ENCODE results near the gene HNRNPLL.

DNA sequence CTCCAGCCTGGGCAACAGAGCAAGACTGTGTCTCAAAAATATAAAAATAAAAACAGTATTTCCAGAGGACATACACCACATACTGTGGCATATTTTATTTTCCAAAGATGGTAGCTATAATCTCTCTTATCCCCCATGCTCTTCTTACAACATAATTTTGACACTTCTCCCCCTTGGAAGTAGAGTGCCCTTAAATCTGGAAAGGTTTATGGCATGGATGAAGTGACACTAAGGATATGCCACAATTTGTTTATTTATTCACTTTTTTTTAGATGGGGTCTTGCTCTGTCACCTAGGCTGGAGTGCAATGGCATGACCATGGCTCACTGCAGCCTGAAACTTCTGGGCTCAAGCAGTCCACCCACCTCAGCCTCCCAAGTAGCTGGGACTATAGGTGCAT, 56.7 kb downstream of the HNRNPLL start:
- TF ChIP-seq, protein P1, sequence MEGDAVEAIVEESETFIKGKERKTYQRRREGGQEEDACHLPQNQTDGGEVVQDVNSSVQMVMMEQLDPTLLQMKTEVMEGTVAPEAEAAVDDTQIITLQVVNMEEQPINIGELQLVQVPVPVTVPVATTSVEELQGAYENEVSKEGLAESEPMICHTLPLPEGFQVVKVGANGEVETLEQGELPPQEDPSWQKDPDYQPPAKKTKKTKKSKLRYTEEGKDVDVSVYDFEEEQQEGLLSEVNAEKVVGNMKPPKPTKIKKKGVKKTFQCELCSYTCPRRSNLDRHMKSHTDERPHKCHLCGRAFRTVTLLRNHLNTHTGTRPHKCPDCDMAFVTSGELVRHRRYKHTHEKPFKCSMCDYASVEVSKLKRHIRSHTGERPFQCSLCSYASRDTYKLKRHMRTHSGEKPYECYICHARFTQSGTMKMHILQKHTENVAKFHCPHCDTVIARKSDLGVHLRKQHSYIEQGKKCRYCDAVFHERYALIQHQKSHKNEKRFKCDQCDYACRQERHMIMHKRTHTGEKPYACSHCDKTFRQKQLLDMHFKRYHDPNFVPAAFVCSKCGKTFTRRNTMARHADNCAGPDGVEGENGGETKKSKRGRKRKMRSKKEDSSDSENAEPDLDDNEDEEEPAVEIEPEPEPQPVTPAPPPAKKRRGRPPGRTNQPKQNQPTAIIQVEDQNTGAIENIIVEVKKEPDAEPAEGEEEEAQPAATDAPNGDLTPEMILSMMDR (conservative IDR thresholded peaks at IDR 0.05; ENCODE audit: low read depth in 2 of 2), result no peak
- TF ChIP-seq POLR2AphosphoS5 (IDR thresholded peaks at IDR 0.05; ENCODE audit: low read depth), result no peak
- TF ChIP-seq EZH2 (IDR thresholded peaks at IDR 0.05; ENCODE audit: low read depth, unreplicated experiment), result no peak
- TF ChIP-seq, protein P2, sequence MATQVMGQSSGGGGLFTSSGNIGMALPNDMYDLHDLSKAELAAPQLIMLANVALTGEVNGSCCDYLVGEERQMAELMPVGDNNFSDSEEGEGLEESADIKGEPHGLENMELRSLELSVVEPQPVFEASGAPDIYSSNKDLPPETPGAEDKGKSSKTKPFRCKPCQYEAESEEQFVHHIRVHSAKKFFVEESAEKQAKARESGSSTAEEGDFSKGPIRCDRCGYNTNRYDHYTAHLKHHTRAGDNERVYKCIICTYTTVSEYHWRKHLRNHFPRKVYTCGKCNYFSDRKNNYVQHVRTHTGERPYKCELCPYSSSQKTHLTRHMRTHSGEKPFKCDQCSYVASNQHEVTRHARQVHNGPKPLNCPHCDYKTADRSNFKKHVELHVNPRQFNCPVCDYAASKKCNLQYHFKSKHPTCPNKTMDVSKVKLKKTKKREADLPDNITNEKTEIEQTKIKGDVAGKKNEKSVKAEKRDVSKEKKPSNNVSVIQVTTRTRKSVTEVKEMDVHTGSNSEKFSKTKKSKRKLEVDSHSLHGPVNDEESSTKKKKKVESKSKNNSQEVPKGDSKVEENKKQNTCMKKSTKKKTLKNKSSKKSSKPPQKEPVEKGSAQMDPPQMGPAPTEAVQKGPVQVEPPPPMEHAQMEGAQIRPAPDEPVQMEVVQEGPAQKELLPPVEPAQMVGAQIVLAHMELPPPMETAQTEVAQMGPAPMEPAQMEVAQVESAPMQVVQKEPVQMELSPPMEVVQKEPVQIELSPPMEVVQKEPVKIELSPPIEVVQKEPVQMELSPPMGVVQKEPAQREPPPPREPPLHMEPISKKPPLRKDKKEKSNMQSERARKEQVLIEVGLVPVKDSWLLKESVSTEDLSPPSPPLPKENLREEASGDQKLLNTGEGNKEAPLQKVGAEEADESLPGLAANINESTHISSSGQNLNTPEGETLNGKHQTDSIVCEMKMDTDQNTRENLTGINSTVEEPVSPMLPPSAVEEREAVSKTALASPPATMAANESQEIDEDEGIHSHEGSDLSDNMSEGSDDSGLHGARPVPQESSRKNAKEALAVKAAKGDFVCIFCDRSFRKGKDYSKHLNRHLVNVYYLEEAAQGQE (IDR thresholded peaks at IDR 0.05; ENCODE audit: unreplicated experiment), result no peak
- TF ChIP-seq JUNB (IDR thresholded peaks at IDR 0.05; ENCODE audit: unreplicated experiment), result no peak
- TF ChIP-seq, protein P3, sequence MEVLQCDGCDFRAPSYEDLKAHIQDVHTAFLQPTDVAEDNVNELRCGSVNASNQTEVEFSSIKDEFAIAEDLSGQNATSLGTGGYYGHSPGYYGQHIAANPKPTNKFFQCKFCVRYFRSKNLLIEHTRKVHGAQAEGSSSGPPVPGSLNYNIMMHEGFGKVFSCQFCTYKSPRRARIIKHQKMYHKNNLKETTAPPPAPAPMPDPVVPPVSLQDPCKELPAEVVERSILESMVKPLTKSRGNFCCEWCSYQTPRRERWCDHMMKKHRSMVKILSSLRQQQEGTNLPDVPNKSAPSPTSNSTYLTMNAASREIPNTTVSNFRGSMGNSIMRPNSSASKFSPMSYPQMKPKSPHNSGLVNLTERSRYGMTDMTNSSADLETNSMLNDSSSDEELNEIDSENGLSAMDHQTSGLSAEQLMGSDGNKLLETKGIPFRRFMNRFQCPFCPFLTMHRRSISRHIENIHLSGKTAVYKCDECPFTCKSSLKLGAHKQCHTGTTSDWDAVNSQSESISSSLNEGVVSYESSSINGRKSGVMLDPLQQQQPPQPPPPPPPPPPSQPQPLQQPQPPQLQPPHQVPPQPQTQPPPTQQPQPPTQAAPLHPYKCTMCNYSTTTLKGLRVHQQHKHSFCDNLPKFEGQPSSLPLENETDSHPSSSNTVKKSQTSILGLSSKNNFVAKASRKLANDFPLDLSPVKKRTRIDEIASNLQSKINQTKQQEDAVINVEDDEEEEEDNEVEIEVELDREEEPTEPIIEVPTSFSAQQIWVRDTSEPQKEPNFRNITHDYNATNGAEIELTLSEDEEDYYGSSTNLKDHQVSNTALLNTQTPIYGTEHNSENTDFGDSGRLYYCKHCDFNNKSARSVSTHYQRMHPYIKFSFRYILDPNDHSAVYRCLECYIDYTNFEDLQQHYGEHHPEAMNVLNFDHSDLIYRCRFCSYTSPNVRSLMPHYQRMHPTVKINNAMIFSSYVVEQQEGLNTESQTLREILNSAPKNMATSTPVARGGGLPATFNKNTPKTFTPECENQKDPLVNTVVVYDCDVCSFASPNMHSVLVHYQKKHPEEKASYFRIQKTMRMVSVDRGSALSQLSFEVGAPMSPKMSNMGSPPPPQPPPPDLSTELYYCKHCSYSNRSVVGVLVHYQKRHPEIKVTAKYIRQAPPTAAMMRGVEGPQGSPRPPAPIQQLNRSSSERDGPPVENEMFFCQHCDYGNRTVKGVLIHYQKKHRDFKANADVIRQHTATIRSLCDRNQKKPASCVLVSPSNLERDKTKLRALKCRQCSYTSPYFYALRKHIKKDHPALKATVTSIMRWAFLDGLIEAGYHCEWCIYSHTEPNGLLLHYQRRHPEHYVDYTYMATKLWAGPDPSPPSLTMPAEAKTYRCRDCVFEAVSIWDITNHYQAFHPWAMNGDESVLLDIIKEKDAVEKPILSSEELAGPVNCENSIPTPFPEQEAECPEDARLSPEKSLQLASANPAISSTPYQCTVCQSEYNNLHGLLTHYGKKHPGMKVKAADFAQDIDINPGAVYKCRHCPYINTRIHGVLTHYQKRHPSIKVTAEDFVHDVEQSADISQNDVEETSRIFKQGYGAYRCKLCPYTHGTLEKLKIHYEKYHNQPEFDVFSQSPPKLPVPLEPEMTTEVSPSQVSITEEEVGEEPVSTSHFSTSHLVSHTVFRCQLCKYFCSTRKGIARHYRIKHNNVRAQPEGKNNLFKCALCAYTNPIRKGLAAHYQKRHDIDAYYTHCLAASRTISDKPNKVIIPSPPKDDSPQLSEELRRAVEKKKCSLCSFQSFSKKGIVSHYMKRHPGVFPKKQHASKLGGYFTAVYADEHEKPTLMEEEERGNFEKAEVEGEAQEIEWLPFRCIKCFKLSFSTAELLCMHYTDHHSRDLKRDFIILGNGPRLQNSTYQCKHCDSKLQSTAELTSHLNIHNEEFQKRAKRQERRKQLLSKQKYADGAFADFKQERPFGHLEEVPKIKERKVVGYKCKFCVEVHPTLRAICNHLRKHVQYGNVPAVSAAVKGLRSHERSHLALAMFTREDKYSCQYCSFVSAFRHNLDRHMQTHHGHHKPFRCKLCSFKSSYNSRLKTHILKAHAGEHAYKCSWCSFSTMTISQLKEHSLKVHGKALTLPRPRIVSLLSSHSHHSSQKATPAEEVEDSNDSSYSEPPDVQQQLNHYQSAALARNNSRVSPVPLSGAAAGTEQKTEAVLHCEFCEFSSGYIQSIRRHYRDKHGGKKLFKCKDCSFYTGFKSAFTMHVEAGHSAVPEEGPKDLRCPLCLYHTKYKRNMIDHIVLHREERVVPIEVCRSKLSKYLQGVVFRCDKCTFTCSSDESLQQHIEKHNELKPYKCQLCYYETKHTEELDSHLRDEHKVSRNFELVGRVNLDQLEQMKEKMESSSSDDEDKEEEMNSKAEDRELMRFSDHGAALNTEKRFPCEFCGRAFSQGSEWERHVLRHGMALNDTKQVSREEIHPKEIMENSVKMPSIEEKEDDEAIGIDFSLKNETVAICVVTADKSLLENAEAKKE (CRISPR knock-in tag; IDR thresholded peaks at IDR 0.05), result no peak
- TF ChIP-seq NANOG (IDR thresholded peaks at IDR 0.05; ENCODE audit: borderline replicate concordance), result no peak
- no peak for TF ChIP-seq EZH2phosphoT487 (IDR thresholded peaks at IDR 0.05; ENCODE audit: unreplicated experiment)
- TF ChIP-seq ZNF331 (CRISPR knock-in tag; IDR thresholded peaks at IDR 0.05; ENCODE audit: low read depth), result no peak
- no peak for TF ChIP-seq ETS1 (IDR thresholded peaks at IDR 0.05)
- no peak for TF ChIP-seq CREB1 (CRISPR knock-in tag; IDR thresholded peaks at IDR 0.05; ENCODE audit: low read depth)
